ENCODE data around the gene SLC38A6. TPM values are rescaled to one million over a fixed set of nuclear protein-coding genes. Genes with fewer than 3 reads are reported as not detected.

Gene SLC38A6
- total RNA-seq, 1 donor from 2014 or later = 9.4 TPM

Other genes starting within 250 kb of the SLC38A6 start
- gene MNAT1, start 246.5 kb upstream of the SLC38A6 start, total RNA-seq = 41.7 and 45.2 TPM in 2 replicates
- gene TRMT5, start 166 bp upstream of the SLC38A6 start, total RNA-seq = 9.0 and 10.1 TPM in 2 replicates